DOHH2 (cell line): Measurements from ENCODE around the gene RASGRF1.

Source experiments
- EZH2phosphoT487 ChIP-seq: fragments of 200-600 bp; sonication (generic); IDR thresholded peaks from 2 replicates; pipeline ENCODE4 v1.6.1; 2017; ENCODE audit warnings: borderline replicate concordance, mild to moderate bottlenecking, antibody characterized with exemption, low read length, moderate library complexity, mixed read lengths
- TF ChIP-seq, protein P1 (sequence below): fragments of 200-600 bp; sonication (generic); IDR thresholded peaks from one replicate; pipeline ENCODE4 v1.5.1; 2014; ENCODE audit warnings: antibody characterized with exemption, mild to moderate bottlenecking, low read depth, low read length; ENCODE audit not compliant: poor library complexity, severe bottlenecking

GRCh38 chr15:78968114-78968513 lies 122.5 kb downstream of the RASGRF1 start:
- TF ChIP-seq, protein P1, sequence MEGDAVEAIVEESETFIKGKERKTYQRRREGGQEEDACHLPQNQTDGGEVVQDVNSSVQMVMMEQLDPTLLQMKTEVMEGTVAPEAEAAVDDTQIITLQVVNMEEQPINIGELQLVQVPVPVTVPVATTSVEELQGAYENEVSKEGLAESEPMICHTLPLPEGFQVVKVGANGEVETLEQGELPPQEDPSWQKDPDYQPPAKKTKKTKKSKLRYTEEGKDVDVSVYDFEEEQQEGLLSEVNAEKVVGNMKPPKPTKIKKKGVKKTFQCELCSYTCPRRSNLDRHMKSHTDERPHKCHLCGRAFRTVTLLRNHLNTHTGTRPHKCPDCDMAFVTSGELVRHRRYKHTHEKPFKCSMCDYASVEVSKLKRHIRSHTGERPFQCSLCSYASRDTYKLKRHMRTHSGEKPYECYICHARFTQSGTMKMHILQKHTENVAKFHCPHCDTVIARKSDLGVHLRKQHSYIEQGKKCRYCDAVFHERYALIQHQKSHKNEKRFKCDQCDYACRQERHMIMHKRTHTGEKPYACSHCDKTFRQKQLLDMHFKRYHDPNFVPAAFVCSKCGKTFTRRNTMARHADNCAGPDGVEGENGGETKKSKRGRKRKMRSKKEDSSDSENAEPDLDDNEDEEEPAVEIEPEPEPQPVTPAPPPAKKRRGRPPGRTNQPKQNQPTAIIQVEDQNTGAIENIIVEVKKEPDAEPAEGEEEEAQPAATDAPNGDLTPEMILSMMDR = no peak
- TF ChIP-seq EZH2phosphoT487 = no peak
